NCI-H1694 (cell line): ENCODE data around the gene PYDC1.
"Not testable (repeated sequence)": the region's sequence is repeated elsewhere in the genome, so short reads cannot be mapped to it uniquely, and the experiment has no call there.

Source experiments
- DNase-seq: peaks from one replicate; lab custom pipeline; 2025; lab: John Stamatoyannopoulos, UW

The PYDC1 gene

DNA sequence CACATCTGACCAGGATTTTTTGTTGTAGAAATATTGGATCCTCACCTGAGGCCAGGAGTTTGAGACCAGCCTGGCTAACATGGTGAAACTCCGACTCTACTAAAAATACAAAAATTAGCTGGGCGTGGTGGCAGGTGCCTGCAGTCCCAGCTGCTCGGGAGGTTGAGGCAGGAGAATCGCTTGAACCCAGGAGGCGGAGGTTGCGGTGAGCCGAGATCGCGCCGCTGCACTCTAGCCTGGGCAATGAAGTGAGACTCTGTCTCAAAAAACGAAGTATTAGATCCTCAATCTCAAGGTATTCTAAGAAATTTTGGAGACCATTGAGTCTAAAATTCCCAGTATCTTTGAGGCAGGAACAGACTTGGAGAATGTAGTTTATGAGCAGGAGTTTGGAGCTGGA lies 21.1 kb downstream of the PYDC1 start:
- DNase-seq, result not testable (repeated sequence)

DNA sequence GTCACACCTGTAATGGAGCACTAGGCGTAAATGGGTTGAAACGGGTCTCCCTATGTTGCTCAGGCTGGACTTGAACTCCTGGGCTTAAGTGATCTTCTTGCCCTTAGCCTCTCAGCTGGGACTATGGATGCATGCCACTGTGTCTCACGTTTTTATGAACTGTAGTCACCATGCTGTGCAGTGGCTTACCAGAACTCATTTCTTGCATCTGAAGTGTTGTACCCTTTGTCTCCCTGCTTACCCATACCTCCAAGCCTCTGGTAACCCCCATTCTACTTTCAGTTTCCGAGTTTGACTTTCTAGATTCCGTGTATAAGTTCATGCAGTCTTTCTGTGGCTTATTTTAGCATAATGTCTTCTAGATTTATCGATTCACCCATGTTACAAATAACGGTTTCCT lies 22.0 kb downstream of the PYDC1 start:
- no peak for DNase-seq

DNA sequence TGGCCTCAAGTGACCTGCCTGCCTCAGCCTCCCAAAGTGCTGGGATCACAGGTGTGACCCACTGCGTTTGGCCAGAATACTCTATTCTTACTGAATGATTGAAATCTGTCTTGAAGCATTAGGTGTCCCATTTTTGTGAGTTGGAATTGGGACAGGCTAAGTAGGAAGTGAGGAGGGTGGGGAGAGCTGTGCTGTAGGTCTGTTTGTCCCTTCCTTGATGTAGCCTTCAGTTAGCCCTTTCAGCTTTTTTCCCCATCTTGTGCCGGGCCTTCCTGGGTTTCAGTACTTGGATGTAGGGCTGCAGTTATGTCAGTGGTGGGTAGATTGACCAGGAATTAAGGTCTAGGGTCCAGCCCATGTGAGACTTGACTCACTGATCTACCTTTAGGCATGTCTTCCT lies 23.1 kb downstream of the PYDC1 start:
- no peak for DNase-seq

DNA sequence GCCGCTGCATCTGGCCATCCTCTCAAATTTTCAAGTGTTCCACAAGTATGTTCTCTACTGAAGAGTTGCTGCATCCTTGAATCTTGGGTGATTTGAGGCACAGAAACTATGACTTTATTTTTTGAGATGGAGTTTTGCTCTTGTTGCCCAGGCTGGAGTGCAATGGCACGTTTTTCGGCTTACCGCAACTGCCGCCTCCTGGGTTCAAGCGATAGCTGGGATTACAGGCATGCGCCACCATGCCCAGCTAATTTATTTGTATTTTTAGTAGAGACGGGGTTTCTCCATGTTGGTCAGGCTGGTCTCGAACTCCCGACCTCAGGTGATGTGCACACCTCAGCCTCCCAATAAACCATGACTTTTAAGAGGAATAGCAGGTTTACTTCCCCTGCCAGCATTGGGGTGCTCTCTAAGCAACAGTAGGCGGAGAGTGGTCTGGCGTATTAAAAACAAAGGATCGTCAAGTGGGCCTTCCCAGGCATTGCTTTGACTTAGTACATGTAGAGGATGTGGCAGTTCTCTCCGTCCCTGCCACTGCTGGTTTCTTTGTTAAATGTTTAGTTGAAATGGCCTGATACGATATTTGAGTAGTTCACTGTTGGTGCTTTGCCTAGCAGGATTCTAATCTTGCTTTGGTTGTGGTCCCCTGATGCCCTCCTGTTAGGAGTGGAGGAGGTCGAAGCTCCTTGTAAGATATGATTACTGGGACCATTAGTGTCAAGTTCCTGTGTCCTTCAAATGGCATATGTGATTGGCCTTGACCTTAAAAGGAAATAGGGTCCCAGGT lies 23.9 kb downstream of the PYDC1 start:
- DNase-seq, result no peak

DNA sequence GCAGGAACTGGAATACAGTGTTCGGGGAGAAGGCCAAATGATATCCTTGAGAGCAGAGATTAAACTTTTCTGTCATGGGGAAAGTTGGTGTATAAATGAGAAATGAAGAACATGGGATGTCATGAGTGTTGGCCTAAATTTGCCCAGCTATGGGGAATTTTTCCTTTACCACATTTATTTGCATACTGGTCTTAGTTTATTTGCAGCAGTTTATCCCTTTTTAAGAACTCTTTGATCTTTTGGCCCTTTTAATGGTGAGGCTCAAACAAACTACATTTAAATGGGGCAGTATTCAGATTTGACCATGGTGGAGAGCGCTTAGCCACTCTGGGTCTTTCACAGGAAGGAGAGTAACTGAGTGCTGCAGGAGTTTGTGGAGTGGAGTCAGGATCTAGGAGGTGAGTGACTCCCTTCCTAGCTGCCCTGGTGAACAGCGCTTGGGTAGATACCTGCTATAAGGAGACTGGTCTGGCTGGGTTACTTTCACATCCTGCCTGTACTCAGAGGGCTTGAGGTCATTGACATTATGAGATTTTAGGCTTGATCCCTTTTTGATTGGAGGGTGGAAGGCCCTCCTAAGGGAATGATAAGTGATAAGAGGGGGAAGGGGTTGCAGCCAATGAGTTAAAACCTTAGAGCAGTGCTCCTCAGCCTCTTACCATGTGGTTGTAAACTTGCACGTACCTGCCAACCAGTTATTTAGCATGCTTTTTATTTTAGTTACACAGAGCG lies 25.1 kb downstream of the PYDC1 start:
- DNase-seq, result no peak

DNA sequence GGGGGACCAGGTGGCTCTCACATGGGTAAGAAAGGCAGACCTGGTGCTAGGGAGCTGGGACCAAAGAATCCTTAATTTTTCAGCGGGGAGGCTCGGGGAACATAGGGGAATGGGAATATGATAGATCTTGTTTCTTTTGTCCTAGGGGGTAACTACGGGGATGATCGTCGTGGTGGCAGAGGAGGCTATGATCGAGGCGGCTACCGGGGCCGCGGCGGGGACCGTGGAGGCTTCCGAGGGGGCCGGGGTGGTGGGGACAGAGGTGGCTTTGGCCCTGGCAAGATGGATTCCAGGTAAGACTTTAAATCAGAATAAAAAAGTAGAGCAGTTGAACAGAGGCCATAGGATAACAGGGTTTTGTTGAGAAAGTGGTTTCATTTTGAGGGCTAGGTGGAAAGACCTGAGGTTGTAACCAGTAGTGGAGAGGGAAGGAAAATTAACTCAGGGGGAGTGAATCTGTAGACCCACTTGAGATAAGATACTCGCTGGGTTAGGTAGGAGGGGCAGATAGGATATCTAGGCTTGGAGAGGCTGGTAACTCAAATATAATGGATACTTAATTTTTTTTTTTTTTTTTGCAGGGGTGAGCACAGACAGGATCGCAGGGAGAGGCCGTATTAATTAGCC lies 26.0 kb downstream of the PYDC1 start:
- no peak for DNase-seq

DNA sequence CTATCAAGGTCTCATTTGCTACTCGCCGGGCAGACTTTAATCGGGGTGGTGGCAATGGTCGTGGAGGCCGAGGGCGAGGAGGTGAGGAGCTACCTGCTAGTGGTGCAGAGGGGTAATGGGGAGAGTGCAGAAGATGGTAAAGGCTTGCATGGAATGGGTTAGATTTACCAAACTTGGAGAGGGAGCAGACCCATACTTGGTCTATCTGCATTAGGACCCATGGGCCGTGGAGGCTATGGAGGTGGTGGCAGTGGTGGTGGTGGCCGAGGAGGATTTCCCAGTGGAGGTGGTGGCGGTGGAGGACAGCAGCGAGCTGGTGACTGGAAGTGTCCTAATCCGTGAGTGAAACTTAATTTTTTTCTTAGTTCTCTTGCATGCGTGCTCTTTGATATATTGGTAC lies 26.9 kb downstream of the PYDC1 start:
- no peak for DNase-seq

DNA sequence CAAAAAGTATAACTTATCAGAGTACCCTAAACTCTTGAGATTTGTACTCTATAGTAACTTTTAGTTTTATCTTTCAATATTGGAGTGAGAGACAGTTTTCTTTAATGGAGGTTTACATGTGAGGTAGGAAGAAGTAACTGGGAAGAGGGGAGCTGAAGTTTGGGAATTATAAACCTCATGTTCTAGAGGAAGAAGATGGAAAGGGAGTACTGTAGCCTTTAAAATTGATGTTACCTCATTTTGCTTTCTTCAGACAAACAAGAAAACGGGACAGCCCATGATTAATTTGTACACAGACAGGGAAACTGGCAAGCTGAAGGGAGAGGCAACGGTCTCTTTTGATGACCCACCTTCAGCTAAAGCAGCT lies 27.5 kb downstream of the PYDC1 start:
- DNase-seq, result no peak

DNA sequence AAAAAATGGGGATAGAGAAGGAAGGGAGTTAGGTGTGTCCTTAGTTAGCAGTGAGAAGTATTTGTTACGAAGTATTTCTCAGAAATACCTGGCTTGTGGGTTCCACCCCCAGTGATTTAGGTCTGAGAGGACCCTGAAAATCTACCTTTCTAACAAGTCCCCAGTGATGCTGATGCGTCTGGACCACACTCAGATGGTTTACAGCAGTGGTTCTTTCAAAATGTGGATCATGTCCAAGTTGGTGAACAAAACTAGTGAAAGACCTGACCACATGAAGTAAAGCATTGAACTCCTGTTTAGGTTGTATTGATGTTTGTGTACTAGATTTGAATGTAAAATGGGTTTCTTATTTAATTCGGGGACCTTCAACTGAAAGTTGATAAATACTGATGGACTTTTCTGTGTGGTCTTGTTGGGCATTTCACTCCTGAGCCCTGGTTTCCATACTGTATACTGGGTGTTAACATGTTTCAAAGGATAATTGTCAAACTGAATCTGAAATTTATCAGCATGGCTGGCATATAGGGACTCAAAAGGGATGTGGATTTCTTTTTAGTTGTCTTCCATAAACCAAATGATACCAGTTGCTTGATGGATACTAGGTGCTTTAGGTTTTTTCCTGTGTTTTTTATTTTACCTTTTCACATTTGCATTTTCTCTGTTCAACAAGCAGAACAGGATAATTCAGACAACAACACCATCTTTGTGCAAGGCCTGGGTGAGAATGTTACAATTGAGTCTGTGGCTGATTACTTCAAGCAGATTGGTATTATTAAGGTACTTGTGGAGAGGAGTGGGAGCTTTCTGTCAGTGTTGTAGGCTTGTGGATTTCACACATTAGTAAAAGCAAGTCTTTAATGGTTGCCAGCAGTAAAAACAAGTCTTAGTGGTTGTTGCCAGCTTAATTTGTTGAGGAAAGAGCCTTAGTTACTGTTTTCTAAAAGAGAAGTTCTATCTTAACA lies 28.2 kb downstream of the PYDC1 start:
- no peak for DNase-seq

DNA sequence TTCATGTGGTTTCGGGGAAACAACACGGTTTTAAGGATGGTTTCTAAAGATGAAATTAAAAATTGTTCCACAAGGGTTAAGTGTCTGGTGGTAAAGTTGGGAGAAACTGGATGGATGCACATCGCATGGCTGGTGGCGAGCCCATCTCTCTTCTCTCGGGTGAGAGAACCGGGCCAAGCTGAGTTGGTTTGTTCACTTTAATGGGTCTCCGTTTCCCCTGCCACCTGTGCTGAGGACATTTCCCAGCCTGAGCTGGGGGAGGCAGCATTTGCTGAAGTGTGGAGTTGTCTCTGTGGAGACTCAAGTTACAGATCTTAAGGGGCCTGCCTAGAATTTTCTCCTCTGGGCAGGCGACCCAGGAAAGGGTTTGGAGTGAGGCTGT lies 29.1 kb downstream of the PYDC1 start:
- no peak for DNase-seq

DNA sequence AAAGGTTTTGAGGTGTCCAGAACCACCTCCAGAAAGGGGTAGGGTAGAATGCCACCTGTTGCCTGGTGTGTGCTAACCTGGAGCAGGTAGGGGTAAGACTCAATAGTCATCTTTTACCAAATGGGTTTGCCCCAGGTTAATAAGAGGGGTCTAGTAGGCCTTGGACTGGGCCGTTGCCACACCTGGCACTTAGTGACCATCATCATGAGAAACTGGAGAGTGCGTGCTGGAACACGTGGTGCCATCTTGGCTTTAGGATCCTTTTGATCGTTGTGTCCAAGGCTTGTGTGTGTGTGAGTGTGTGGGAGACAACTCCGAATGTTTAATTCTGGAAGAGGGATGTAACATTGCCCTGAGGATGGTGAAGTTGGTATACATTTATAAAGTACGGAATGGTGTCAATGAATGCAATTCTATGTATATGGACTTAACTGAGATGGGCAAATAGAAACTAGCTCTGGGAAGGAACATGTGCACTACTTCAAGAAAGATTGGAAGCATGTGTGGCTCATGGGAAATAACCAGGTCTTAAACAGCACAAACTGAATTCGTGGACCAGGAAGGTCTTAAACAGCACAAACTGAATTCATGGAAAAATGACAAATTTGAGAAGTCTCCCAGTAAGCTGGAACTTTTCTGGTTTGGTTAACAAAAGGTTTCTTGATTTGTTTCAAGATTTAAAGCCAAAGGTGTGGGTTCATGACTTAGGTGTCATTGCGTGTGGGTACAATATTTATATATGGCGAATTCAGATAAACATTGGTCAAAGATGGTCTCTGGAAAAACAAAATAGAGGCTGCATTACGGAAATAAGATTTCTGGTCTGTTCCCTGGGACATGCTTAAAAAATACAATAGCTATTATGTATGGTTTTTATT lies 29.8 kb downstream of the PYDC1 start:
- DNase-seq, result no peak

DNA sequence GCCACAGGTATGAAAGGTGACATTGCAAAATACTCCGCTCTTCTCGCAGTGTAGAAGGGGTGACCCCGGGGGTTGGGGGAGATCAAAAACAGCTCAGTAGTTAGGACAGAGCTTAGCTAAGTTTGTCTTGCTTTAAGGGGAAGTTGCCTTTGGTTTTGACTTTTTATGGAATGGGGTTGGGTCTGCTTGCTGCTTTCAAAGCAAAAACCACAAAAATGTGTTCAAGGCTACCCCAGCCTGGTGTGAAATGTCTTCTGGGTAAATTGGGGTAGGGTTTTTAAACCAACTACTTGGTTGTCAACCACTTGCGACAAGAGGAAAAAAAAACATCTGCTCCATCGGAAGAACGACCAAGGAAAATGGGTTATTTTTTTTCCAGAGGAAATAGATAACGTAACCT lies 30.8 kb downstream of the PYDC1 start:
- no peak for DNase-seq

DNA sequence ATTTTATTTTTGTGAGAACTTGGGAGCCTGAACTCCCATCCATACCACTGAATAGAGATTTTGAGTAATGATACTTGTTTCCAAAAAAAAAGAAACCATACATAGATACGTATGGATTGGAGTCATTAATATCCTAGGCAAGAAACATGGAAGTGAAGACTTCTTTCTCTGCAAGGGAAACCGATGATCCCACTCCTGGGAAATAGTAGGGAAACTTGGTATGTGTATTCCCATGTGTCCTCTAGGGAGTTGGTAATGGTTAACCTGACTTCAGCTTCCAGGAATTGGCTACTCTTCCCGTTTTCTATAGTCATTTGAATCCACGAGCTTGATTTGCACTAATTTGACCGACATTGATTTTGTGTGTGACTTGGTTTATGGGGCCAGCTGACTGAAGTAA lies 31.6 kb downstream of the PYDC1 start:
- DNase-seq, result no peak

DNA sequence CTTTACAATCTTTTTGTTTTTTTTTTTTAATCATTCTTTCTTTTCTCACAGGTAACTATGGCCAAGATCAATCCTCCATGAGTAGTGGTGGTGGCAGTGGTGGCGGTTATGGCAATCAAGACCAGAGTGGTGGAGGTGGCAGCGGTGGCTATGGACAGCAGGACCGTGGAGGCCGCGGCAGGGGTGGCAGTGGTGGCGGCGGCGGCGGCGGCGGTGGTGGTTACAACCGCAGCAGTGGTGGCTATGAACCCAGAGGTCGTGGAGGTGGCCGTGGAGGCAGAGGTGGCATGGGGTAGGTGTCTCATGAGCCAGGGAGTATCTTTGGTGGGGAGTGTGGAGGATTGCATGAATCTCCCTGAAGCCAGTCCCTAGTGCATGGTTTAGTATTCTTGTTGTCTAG lies 32.0 kb downstream of the PYDC1 start:
- DNase-seq, result no peak

DNA sequence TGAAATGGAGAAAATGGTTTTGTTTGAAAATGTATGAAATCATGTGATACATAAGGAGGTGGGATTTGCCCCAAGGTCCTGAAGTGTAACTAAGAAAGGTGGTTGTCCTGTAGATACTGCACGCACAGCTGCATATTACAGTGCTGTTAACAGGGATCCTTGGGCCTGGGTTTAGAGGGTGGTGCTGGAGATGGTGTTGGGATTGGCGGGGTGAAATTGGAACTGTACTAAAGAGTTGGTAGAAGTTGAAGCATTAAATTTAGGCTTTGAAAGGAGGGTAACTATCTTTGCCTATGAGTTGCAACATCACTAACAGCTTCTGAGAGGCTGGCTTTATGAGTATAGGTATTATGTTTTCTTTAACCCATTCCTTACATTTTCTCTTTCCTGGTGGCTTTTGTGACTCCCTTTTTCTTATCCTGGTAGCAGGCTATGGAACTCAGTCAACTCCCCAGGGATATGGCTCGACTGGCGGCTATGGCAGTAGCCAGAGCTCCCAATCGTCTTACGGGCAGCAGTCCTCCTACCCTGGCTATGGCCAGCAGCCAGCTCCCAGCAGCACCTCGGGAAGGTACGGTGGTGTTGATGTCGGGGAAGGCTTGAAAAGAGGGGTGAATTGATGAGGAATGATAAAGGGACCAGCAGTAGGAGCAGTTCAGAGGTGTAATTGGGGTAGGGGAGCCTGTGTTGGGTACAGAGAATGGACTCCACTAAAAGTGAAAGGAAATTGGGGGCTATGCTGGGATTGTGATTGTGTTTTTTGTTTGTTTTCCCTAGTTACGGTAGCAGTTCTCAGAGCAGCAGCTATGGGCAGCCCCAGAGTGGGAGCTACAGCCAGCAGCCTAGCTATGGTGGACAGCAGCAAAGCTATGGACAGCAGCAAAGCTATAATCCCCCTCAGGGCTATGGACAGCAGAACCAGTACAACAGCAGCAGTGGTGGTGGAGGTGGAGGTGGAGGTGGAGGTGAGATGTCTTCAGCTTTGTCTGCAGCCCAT lies 33.2 kb downstream of the PYDC1 start:
- no peak for DNase-seq

DNA sequence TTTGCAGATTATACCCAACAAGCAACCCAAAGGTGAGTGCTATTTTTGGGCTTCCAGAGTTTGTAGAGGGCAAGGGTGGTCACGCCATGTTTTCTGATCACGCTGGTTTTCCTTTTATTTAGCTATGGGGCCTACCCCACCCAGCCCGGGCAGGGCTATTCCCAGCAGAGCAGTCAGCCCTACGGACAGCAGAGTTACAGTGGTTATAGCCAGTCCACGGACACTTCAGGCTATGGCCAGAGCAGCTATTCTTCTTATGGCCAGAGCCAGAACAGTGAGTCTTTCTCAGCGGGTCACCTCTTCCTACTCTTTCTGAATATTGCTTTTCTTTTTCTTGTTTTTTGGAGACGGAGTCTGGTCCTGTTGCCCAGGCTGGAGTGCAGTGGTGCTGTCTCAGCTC lies 34.5 kb downstream of the PYDC1 start:
- no peak for DNase-seq

DNA sequence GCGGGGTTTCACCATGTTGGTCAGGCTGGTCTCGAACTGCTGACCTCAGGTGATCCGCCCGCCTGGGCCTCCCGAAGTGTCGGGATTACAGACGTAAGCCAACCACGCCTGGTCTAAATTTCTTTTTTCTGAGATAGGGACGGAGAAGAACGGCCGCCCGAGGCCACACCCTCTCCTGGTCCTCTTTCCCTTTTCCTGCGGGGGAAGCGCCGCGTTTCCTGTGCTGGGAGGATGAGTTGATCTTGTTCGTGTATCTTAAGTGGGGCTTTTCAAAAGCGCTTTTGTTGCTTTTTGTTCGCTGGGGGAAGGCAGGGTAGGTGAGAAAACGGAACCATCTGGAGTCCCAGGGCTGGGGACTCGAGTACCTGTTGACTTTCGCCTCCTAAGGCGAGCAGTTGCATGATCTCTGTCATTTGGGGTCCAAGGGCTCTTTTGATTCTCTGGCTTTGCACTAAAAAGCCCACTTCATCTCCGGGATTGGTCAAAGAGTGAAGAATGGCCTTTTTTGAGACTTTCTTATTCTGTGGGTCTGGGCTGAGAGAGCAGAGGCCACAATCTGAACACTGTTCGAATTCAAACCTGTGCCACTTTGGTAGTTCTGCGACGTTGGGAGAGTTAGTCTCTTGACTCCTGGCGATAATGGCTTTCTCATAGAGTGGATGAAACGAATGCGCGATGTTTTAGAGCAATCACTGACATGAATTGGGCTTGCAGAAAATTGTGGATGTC lies 35.7 kb downstream of the PYDC1 start:
- DNase-seq, result no peak

DNA sequence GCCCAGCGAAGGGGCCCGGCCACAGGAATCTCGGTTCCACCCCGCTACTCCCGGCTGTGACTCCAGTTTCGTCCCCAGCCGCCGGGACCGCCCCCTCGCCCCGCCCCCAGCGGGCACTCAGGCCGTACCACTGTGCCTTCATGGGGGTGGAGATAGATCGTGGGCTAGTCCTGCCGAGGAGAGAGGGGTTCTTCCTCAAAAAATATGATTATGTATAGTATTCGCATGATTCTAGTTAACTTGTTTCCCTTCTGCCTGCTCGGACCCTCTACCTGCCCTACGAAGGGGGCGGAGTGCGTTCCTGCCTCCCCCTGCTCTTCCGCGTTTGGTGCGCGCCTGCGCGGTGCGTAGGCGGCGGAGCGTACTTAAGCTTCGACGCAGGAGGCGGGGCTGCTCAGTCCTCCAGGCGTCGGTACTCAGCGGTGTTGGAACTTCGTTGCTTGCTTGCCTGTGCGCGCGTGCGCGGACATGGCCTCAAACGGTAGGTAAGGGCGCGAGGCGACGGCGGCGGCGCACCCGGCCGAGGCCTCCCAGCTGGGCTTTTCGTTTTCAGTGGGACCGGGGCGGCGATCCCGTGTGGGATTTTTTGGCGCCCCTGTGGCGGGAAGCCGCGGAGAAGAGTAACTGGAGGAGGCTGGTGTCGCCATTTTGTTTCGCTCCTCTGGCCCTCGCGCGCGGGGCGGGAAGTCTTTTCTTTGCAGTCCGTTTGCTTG lies 37.0 kb downstream of the PYDC1 start, which contains the start of gene FUS:
Gene FUS (plus strand): TSS at position 393 of the 713 bp plus-strand sequence. CDS start 76 bp downstream, at position 469.
- peak; percentile 53 for DNase-seq
